HG02884 (cell line): ENCODE data around the gene PI4KA.
"Not testable (repeated sequence)": the region's sequence is repeated elsewhere in the genome, so short reads cannot be mapped to it uniquely, and the experiment has no call there.

Experiments
- ATAC-seq: cut with Tn5 transposase; IDR thresholded peaks from one replicate; pipeline ENCODE4 v1.9.1; 2021; ENCODE audit warnings: mild to moderate bottlenecking, moderate library complexity; ENCODE audit not compliant: unreplicated experiment

PI4KA gene

GRCh38 chr22:20671409-20672081 is 187.1 kb downstream of the PI4KA start:
- ATAC-seq, result no peak

- ATAC-seq, result not testable (repeated sequence)
Measured at GRCh38 chr22:20670457-20671261, 188.0 kb downstream of the PI4KA start.

- ATAC-seq, result not testable (repeated sequence)
Measured at GRCh38 chr22:20669884-20670283, 188.7 kb downstream of the PI4KA start.

GRCh38 chr22:20669471-20669870 is 189.1 kb downstream of the PI4KA start:
- ATAC-seq, result not testable (repeated sequence)

- not testable (repeated sequence) for ATAC-seq
Measured at GRCh38 chr22:20668769-20669168, 189.8 kb downstream of the PI4KA start.

GRCh38 chr22:20668226-20668625 is 190.4 kb downstream of the PI4KA start:
- ATAC-seq, result not testable (repeated sequence)

- not testable (repeated sequence) for ATAC-seq
Measured at GRCh38 chr22:20667548-20667947, 191.1 kb downstream of the PI4KA start.

GRCh38 chr22:20666560-20666959 is 192.1 kb downstream of the PI4KA start:
- ATAC-seq, result no peak

- no peak for ATAC-seq
Measured at GRCh38 chr22:20664594-20664959, 194.0 kb downstream of the PI4KA start.

GRCh38 chr22:20663941-20664593 is 194.5 kb downstream of the PI4KA start:
- no peak for ATAC-seq

- no peak for ATAC-seq
Measured at GRCh38 chr22:20663137-20663828, 195.3 kb downstream of the PI4KA start.

GRCh38 chr22:20662524-20663036 is 196.0 kb downstream of the PI4KA start:
- ATAC-seq, result not testable (repeated sequence)

- no peak for ATAC-seq
Measured at GRCh38 chr22:20661473-20661872, 197.1 kb downstream of the PI4KA start.

GRCh38 chr22:20660441-20661054 is 198.1 kb downstream of the PI4KA start:
- no peak for ATAC-seq

GRCh38 chr22:20659920-20660319 is 198.7 kb downstream of the PI4KA start:
- ATAC-seq, result no peak

- no peak for ATAC-seq
Measured at GRCh38 chr22:20659258-20659657, 199.4 kb downstream of the PI4KA start.

GRCh38 chr22:20658433-20659222 is 200.0 kb downstream of the PI4KA start:
- ATAC-seq, result no peak

GRCh38 chr22:20657963-20658362 is 200.6 kb downstream of the PI4KA start:
- no peak for ATAC-seq
